GM18907 (cell line): ENCODE data around the gene DNAH9.

Experiments used
- ATAC-seq: cut with Tn5 transposase; IDR thresholded peaks from one replicate; pipeline ENCODE4 v1.9.1; 2021; ENCODE audit warnings: mild to moderate bottlenecking, moderate library complexity; ENCODE audit not compliant: unreplicated experiment

DNAH9 gene

DNA sequence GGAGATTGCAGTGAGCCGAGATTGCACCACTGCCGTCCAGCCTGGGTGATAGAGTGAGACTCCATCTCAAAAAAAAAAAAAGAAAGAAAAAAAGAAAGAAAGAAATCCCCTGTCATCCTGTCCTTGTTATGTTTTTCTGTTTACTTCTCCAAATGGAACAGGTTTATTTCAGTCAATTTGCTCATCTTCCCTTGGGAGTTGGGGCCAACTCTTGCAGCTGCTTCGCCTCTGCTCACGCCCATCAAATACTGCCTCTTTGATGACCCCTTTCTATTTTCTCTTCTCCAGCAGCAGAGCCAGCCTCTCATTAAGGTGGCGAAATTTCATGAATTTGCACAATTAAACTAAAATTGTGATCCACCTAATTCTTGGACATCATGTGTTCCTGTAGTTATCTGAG lies 225.6 kb downstream of the DNAH9 start:
- ATAC-seq: no peak

DNA sequence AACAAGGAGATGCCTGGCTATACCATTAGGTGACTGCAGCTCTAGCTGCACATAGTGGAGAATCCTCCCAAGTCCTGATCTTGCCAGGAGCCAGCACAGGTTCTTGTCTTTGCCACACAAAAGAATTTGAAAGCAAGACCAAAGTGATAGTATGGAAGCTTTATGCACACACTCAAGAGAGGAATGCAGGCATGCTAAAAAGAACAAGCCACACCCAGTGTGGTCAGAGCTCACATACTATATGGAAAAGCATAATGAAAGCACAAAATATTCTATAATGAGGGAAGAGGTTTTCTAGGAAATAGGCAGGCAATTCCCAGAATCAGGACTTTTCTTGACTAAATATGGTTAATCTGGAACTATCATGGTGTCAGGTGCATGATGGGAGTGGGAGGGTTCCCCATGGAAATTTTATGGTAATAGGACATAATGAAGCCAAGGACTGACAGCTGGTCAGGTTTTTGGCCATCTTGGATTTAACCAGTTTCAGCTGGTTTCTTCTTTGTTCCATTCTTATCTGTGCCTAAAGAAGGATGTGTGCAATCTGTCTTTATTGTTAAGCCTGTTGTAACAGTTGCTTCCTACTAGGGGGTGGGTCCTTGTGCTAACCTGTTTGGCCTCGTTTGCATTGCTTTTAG lies 227.4 kb downstream of the DNAH9 start:
- ATAC-seq: no peak

DNA sequence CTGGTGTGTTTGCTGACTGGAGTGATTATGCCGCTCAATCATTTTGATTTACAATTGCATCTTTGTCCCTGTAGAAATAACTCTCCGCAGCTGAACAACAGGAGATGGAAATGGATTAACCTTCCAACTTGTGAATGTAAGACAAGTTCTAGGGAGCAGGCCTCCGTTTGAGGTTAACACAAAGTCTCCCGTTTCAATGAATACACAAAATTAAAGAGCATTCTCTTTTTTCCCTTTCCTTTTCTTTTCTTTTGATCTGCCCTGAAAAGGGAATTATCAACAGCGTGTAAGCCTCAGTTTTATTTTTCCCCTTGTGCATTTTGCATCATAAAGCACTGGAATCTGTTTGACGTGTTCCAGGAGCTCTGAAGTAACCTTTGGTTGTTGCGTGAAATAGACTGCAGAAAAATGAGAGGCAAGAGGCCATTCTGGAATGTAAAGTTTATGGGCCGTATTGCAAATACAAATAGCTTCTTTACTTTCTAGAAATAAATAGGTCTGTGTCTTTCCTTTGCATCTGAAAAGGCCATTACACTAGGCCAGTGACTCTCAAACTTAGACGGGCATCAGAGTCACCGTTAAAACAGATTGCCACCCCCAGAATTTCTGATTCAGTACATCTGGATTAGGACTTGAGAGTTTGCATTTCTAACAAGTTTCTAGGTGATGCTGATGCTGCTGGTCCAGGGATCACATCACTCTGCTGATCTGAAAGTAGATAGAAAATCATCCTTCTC lies 234.3 kb downstream of the DNAH9 start:
- ATAC-seq: no peak

DNA sequence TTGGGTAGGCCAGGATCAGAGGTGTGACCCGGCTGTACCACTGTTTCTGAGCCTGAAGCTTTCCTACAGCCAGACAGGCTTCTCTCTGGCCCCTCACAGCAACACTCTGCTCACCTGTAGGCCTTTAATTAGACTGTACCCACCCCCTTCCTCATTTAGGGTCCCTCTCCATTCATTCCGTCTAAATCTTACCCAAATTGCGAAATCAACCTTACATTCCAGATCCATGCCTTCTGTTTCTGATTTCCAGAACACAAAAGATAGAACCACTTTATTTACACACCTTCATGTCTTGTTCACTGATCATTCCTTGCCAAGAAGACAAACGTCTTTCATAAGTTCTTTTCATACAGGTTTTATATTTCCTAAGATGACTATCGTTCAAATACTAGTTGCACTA lies 238.2 kb downstream of the DNAH9 start:
- ATAC-seq: no peak

DNA sequence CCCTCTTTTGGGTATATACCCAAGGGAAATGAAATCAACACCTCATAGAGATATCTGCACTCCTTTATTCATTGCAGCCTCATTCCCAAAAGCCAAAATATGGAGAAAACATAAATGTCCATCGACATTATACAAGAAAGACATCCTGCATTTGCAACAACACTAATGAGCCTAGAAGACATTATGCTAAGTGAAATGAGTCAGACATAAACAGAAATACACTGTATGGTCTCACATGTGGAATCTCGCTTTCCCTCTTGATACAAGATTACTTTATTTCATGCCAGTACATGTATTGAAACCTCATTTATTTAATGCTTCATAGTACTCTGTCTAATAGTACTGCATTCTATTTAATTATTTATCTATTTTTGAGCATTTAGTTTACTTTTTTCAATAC lies 241.8 kb downstream of the DNAH9 start:
- ATAC-seq: no peak

DNA sequence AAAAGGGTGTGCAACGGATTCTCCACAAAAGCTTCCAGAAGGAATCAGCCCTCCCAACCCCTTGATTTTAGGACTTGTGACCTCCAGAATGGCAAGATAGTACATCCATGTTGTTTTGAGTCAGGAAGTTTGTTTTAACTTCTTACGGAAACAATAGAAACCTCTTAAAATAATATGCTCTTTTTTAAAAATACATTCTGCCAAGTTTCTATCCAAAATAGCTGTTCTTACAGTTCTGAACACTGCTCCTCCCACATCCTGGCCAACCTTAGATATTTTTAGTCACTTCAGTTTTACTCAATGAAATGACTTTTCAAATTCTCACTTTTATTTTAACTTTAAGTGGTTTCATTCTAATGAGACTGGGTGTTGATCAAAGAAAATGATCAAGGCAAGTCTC lies 242.6 kb downstream of the DNAH9 start:
- ATAC-seq: no peak

DNA sequence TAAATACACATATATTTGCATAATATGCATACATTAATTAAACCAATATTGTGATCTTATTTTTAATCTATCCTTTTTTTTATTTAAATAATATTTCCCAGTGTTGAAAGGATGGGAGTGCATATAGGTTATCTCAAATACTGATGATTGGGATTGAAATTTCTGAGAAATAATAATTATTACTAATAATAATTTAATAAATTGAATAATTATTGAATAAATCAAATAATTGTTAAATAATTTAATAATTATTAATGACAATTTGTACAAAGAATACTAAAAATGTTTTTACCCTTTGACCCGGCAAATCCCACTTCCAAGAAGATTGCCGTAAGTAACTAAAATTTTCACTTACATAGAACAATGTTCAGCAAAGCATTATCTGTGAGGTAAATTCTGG lies 250.1 kb downstream of the DNAH9 start:
- no peak for ATAC-seq

DNA sequence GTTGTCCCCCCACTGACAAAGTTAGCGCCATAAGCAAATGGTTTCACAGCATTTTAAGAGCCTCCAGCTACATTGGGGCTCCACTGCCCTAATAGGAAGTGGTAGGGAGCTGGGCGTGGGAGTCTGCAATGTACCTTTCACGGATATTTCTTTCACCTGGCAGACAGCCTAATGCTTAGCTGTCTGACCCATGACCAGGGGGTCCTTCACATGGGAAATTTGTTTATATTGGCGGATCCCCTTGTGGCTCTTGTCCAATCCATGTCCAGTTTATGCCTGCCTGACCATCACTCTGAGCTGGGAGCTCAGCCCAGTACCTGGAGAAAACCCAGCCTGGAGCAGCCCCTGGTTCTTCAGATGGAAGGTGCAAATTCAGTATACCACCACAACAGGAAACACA lies 254.0 kb downstream of the DNAH9 start:
- no peak for ATAC-seq

DNA sequence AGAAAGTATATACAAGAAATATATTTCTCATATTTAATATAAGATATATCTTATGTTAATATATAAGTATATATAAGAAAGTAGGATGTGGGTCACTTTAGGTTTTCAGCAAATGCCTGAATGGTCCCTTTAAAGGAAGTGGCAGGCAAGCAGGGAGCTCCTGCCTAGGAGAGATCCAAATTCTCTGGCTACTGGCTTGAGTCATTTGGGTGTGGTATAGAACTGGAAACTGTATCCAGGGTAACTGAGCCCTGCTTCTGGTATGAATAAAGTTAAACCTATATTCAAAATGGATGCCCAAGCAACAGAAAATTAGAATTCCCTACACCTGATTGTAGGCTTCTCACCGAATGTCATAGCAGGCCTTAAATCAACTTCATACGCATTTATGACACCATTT lies 254.6 kb downstream of the DNAH9 start:
- ATAC-seq: no peak

DNA sequence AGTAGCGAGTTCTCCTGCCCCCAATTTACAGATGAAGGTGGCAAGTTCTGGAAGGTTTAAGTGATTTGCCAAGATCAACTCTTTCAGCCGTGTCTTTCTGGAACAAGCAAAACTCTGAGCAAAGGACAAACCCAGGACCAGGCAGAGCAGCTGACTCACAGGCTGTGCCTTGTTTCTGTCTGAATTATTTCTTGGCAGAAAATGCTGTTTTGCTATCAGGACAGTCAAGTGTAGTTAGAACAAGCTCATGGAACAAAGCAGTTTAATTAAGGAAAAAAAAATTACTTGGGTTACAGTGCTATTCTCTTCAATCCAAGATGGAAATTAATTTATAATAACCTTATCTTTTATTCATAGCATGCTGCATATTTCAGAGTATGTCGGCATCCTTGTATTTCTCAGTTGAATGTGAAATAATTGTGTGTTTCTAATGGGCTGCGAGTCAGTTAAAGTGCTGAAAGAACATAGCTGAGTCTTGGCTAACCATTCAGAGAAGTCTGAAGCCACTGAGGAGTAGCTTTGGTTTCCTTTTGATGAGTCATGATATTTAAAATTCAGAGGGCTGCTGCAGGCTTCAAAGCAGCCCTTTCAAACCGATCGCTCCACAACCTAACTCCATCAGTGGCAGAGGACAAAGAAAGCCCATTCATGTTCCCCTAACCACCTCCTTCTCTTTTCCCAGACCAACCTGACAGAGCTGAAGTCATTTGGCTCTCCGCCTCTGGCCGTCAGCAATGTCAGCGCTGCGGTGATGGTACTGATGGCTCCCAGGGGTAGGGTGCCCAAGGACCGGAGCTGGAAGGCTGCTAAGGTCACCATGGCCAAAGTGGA lies 255.3 kb downstream of the DNAH9 start:
- no peak for ATAC-seq

DNA sequence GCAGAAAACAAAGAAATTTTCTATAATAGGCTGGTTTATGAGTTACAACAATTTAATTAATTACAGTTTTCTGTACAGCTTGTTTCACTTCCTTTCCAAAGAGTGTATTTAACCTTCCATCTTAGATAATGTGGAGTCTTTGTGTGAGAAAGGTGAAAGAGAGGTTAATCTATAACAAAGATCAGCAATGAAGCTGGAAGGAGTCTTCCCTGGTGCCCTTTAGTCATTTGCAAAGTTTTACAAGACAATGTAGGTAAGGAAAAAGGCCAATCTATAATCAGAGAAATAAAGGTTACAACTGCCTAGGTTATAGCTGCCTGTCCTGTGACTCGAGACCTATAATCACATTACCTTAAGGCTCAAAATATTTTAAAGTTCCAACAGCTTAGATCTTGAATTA lies 257.0 kb downstream of the DNAH9 start:
- ATAC-seq: no peak

DNA sequence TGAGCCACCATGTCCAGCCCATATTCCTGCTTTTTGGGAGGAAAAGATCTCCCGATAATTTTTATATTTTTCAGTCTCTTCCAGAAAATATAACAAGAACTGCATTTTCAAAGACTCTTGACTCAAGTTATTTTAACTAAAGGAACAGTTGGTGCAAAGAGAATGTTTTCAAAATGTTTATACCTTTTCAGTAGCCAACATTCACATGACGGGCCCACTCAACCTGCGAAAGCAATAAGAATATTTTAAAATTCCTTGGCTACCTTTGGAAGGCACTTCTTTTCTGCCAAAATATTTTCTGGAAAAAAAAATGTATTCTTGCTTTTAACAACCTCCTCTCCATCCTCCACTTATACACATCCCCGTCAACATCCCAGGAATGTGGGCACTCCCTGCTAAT lies 258.7 kb downstream of the DNAH9 start:
- no peak for ATAC-seq

DNA sequence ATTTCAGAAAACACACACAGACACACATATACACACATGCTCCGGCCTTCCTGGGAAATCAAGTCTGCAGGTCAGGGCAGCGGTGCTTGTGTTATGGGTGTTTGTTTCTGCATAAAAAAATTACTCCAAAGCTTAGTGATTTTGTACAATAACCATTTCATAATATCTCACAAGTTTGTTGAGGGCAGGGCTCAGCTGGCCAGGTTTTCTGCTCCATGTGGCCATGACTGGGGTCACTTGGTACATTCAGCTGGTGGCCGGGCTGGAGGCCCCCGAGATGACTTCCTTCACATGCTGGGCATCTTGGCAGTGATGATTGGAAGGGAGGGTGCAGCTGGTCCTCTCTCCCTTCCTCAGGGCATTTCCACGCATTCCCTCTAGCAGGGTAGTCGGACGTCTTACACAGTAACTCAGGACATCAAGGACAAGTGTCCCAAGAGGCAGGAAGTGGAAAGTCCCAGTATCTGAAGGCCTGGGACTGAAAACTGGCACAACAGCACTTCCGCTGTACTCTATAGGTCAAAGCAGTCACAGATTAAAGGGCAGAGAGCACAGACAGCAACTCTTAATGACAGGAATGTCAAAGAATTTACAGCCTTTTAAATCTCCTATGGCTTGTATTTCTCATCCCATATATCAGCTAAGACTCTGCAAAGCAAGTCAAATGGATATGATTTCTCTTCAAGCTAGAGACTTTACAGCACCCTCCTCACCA lies 271.6 kb downstream of the DNAH9 start:
- ATAC-seq: no peak

DNA sequence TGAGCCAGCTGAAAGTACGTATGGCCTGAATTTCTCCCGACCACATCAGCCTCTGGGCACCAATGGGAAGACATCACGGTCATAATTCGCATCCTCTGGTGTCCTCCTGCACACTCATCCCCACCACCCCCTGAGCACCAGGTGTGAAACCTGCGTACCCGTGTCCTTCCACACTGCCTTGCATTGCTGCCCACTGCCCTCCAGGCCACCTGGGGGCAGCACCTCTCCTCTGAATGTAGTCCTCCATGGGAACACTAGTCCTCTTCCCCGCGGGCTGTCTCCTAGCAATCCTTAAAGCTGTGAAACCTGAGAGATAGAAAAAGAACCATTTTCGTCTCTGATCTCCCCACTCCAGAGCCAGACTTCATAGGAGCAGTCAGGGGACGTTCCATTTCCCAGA lies 273.5 kb downstream of the DNAH9 start:
- no peak for ATAC-seq

DNA sequence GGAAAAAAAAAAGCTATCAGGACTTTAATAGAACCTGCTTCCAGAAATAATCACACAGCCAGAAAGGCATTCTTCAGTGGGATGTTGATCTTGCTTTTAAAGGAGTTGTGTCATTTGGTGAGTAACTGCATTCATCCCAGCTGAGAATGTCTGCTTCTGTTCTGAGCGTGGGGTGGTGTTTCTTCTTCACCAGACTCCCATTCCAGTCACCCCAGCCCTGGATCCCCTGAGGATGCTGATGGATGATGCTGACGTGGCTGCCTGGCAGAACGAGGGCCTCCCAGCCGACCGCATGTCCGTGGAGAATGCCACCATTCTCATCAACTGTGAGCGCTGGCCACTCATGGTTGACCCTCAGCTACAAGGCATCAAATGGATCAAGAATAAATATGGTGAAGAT lies 276.5 kb downstream of the DNAH9 start:
- ATAC-seq: no peak

DNA sequence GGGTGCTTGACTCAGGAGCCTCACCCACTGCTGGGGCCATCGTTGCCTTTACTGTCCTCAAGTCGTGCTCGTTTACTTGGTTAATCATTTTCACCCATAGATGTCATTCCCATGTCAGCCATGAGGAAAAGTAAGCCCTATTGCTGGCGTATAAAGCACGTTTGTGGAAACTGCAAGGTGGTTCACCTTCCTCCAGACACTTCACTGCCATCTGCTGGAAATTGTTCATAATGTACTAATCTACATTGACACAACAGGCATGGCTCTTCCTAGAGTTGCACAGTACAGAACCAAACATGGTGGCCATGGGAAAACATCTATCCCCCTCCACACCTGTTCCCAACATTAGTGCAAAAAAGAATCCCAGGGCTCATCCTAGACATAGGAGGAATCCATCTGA lies 282.4 kb downstream of the DNAH9 start:
- no peak for ATAC-seq

DNA sequence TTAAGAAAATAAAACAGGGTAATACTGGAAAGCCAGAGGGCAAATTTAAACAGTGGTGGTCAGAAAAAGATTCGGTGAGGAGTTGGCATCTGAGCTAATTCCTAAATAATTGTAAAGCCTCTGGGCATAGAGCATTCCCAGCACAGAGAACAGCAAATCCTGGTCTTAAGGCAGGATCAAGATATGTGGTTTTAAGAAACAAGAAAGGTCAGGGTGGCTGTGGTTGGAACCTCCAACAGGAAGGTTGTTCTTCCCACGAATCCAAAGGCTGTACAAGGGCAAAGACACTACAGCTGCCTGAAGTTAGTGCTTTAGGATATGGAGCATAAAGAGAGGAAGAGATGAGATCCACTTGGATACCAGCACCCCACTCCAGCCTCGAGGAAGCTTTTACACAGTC lies 284.4 kb downstream of the DNAH9 start:
- no peak for ATAC-seq

DNA sequence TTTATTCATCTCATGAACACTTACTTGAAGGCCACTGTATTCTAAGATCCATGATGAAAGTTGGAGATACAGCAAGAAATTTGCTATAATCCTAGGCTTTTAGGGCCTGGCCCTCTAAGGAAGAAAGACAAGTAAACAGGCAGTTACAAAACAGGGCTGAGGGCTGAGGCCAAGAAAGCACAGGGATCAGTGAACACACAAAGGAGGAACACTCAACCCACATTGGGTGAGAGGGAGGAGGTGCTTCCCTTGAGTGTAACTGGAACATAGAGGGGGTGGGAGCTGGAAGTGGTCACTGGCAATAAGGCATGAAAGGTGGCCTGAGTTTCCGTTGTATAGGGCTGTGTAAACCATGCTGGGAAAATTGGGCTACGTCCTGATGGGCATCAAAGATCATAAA lies 286.8 kb downstream of the DNAH9 start:
- no peak for ATAC-seq

DNA sequence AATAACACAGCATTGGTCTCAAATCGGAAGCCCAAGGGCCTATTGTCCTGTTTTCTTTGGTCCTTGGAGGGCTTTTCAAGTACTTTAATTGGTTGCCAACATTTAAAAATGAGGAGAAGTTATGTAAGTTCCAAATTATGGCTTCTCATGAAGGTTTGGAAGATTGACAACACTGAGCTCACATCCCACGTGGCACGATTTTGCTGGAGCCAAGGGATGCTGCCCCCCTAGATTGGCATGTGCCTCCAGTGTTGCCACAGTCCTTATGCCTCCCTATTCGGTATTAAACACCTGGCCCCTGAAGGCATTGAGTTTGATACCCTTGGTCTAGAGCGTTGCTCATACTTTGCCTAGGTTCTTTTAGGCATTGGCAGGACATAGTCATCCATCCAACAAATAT lies 291.0 kb downstream of the DNAH9 start:
- no peak for ATAC-seq

DNA sequence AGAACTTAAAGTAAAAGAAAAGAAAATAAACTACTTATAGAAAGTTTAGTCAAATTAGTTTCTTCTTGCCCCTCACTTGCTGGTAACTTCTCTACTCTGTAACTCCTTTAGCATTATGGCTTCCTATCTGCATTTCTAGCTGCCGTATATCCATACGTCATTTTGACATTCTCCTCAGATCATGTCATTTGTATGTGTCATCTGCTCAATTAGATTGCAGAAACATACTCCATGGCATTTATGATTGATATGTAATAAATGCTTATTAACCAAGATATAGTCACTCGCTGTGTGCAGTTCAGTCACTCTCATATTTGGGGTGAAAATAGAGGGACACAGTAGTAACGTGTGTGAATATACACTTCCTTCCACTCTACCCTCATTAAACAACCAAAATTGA lies 295.6 kb downstream of the DNAH9 start:
- no peak for ATAC-seq

DNA sequence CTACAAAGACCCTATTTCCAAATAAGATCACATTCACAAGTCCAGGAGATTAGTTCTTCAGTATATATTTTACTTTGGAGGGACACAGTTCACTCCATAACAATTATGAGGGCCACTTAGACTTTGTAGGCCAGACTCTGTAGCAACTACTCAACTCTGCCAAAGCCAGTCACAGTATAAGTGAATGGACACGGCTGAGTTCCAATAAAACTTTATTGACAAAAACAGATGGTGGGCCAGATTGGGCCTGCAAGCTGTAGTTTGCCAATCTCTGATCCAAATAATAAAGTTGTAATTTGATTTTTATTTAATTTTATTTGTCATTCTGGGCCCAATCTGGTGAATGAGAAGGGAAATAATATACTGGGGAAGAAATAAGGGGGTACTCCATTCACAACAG lies 297.9 kb downstream of the DNAH9 start:
- no peak for ATAC-seq
